GM12873 (cell line): ENCODE data around the gene SLC22A23.

Experiments used
- CTCF ChIP-seq: IDR thresholded peaks from 2 replicates; pipeline ENCODE4 v1.5.1; 2012; ENCODE audit warnings: low read depth, mild to moderate bottlenecking, moderate library complexity, low read length, control low read depth; ENCODE audit not compliant: insufficient read depth; ENCODE audit errors: missing control alignments

The SLC22A23 gene

GRCh38 chr6:3305216-3305565 is 151.7 kb downstream of the SLC22A23 start:
- TF ChIP-seq CTCF, result no peak

GRCh38 chr6:3304500-3305215 is 152.2 kb downstream of the SLC22A23 start:
- no peak for TF ChIP-seq CTCF

- no peak for TF ChIP-seq CTCF
Observed at GRCh38 chr6:3303795-3304411, 152.9 kb downstream of the SLC22A23 start.

- TF ChIP-seq CTCF, result no peak
Observed at GRCh38 chr6:3301506-3301905, 155.3 kb downstream of the SLC22A23 start.

GRCh38 chr6:3299221-3299620 is 157.6 kb downstream of the SLC22A23 start:
- TF ChIP-seq CTCF, result no peak

- TF ChIP-seq CTCF, result no peak
Observed at GRCh38 chr6:3297909-3298308, 158.9 kb downstream of the SLC22A23 start.

- no peak for TF ChIP-seq CTCF
Observed at GRCh38 chr6:3297006-3297405, 159.8 kb downstream of the SLC22A23 start.
